Testis (tissue), 3 donors: ENCODE data around the gene HOTAIR. TPM values are rescaled to one million over a fixed set of nuclear protein-coding genes. Genes with fewer than 3 reads are reported as not detected.

Experiments used
- DNase-seq: peaks from one replicate; pipeline ENCODE4 v3.0.0-alpha.2; 2019
- H3K27ac ChIP-seq, 2 donors: fragments of 200-600 bp; sonication (generic); one replicate each; pipeline ENCODE4 v1.5.1; 2019
- H3K27me3 ChIP-seq: fragments of 200-600 bp; sonication (generic); one replicate; pipeline ENCODE4 v1.5.1; 2019
- H3K36me3 ChIP-seq: fragments of 200-600 bp; sonication (generic); one replicate; pipeline ENCODE4 v1.5.1; 2017; ENCODE audit warnings: low read depth; ENCODE audit errors: missing control alignments
- H3K4me1 ChIP-seq: fragments of 200-600 bp; sonication (generic); one replicate; pipeline ENCODE4 v1.5.1; 2019
- H3K4me3 ChIP-seq, 2 donors: fragments of 200-600 bp; sonication (generic); one replicate each; pipeline ENCODE4 v1.5.1; 2017 to 2019
- H3K9me3 ChIP-seq: fragments of 200-600 bp; sonication (generic); one replicate; pipeline ENCODE4 v1.5.1; 2017
- CTCF ChIP-seq, 3 experiments: fragments of 450-650 bp in 2 of 3; fragments of 200-600 bp in 1 of 3; sonication (generic) in 1 of 3; IDR thresholded peaks; one replicate each; pipeline ENCODE4 v1.5.1; 2016 to 2019; ENCODE audit warnings: antibody characterized with exemption in 3 of 3, mild to moderate bottlenecking in 2 of 3, moderate library complexity in 1 of 3
- POLR2A ChIP-seq: fragments of 450-650 bp; IDR thresholded peaks from one replicate; pipeline ENCODE4 v1.6.1; 2017; ENCODE audit warnings: antibody characterized with exemption, mild to moderate bottlenecking, moderate library complexity
- WGBS, 2 donors: methylation state at CpG; one replicate each; pipeline ENCODE4 v1.1.5; 2018; 5-methylcytosine and 5-hydroxymethylcytosine counted together
- intact Hi-C: fragments of 100-400 bp; cut with DNase I; formaldehyde crosslinking; loops from one replicate; pipeline ENCODE4 v1.15.1; 2023; ENCODE audit warnings: low total_unique reads
- polyA plus RNA-seq: library from polyadenylated mRNA; stranded (reverse); fragments of 350-450 nt; fragmentation: Illumina TruSeq; extraction: RNeasy Lipid Tissue Mini Kit (QIAGEN cat#74804); gene quantifications from one replicate; pipeline ENCODE4 v1.2.3, GENCODE V29; 2014; ENCODE audit warnings: low read depth, low replicate concordance; ENCODE audit not compliant: insufficient read depth
- total RNA-seq, 2 donors: library from RNA; depleted of rRNA; stranded (reverse); fragments of >200 nt; gene quantifications; one replicate each; pipeline ENCODE4 v1.2.3, GENCODE V29; 2016

The HOTAIR gene
- total and polyA plus RNA-seq, 3 donors from 2014 or later = 3.1 to 8.6 (median 3.4) TPM

- intact Hi-C loops = no loop called here
These were observed 2.5 kb downstream of the HOTAIR start for GRCh38 chr12:53972152-53972702.

GRCh38 chr12:53971686-53972085 lies 3.1 kb downstream of the HOTAIR start:
- no peak for DNase-seq
- Histone ChIP-seq H3K27me3 (peaks cover 10% of the 10 kb centered on the region), H3K9me3 (no peaks in the 10 kb centered on the region), H3K27ac (no peak overlapping the region), H3K4me3 (no peak overlapping the region), H3K4me1 (peaks cover 12% of the 10 kb centered on the region), H3K36me3 (no peaks in the 10 kb centered on the region)
- TF ChIP-seq CTCF (IDR thresholded peaks at IDR 0.05) = no peak
- TF ChIP-seq POLR2A = no peak
- intact Hi-C loops = no loop called here
- 63 to 65% methylated on average over 1 to 2 of the region's 2 CpGs for WGBS, 2 donors

More at GRCh38 chr12:53972152-53972702, 2.5 kb downstream of the HOTAIR start:
- no peak for DNase-seq
- H3K36me3 ChIP-seq = no peaks in the 10 kb centered on the region
- peaks cover 12% of the 10 kb centered on the region for H3K4me1 ChIP-seq
- no peak overlapping the region for H3K4me3 ChIP-seq
- no peak overlapping the region for H3K27ac ChIP-seq
- peaks cover 10% of the 10 kb centered on the region for H3K27me3 ChIP-seq
- WGBS, 2 donors = 37 to 53% methylated on average over 9 of the region's 9 CpGs
- TF ChIP-seq POLR2A = no peak
- TF ChIP-seq CTCF (IDR thresholded peaks at IDR 0.05) = no peak
- no peaks in the 10 kb centered on the region for H3K9me3 ChIP-seq

- WGBS, 2 donors = 75 to 86% methylated on average over 3 of the region's 3 CpGs
These were observed 3.6 kb downstream of the HOTAIR start for GRCh38 chr12:53971129-53971528.

GRCh38 chr12:53970451-53970850 lies 4.3 kb downstream of the HOTAIR start:
- TF ChIP-seq CTCF (IDR thresholded peaks at IDR 0.05) = no peak
- TF ChIP-seq POLR2A = no peak
- Histone ChIP-seq H3K36me3 (no peaks in the 10 kb centered on the region), H3K4me3 (no peak overlapping the region), H3K27me3 (peaks cover 6% of the 10 kb centered on the region), H3K4me1 (peaks cover 12% of the 10 kb centered on the region), H3K27ac (no peak overlapping the region), H3K9me3 (no peaks in the 10 kb centered on the region)
- no peak for DNase-seq
- intact Hi-C loops = no loop called here
- 60 to 71% methylated on average over 4 of the region's 4 CpGs for whole genome bisulfite sequencing, 2 donors

More at GRCh38 chr12:53971129-53971528, 3.6 kb downstream of the HOTAIR start:
- no peak overlapping the region for H3K27ac ChIP-seq
- peaks cover 6% of the 10 kb centered on the region for H3K27me3 ChIP-seq
- H3K4me1 ChIP-seq = peaks cover 12% of the 10 kb centered on the region
- DNase-seq = no peak
- no peak overlapping the region for H3K4me3 ChIP-seq
- no peaks in the 10 kb centered on the region for H3K36me3 ChIP-seq
- H3K9me3 ChIP-seq = no peaks in the 10 kb centered on the region
- TF ChIP-seq CTCF (IDR thresholded peaks at IDR 0.05) (no peak), POLR2A (no peak)
- intact Hi-C loops = no loop called here
